HL-60/S4 treated with phorbol 12-myristate 13-acetate at 8.2 ng/mL for 4 days and 3 days (cell line): ENCODE data around the gene TBX3.

Experiments
- in situ Hi-C: fragments of 300-500 bp; cut with MboI; formaldehyde crosslinking; loops from 2 replicates; pipeline ENCODE4 v1.15.0; 2022; ENCODE audit warnings: low sequenced_read_pairs

The TBX3 gene

GRCh38 chr12:114669401-114670290 lies 14.3 kb downstream of the TBX3 start:
- in situ Hi-C loops, result loop anchor here (25.0 kb wide), 1 partner anchor 1243 kb away; no protein-coding TSS in a partner anchor

DNA sequence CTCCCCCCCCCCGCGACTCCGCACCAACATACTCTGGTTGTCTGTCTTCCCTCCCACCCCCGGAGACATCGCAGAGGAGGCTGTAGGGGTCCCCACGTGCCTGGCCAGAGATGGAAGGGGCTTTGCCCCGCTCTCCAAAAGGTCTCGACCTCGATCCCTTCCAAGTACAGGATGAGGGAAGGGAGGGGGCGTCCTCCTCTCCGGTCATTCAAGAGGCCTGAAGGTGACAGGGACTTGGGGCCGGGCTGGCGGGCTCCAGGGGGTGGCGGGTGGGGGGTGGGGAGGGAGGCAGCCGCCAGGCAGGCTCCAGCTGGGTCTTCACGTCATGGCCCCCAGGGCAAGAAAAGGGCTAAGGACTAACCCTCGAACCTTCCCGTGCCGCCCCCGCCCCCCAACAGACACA lies 15.1 kb downstream of the TBX3 start:
- in situ Hi-C loops, result loop anchor here (25.0 kb wide), 1 partner anchor 1243 kb away; no protein-coding TSS in a partner anchor

GRCh38 chr12:114668151-114668885 lies 15.7 kb downstream of the TBX3 start:
- in situ Hi-C loops, result loop anchor here (25.0 kb wide), 1 partner anchor 1244 kb away; no protein-coding TSS in a partner anchor

DNA sequence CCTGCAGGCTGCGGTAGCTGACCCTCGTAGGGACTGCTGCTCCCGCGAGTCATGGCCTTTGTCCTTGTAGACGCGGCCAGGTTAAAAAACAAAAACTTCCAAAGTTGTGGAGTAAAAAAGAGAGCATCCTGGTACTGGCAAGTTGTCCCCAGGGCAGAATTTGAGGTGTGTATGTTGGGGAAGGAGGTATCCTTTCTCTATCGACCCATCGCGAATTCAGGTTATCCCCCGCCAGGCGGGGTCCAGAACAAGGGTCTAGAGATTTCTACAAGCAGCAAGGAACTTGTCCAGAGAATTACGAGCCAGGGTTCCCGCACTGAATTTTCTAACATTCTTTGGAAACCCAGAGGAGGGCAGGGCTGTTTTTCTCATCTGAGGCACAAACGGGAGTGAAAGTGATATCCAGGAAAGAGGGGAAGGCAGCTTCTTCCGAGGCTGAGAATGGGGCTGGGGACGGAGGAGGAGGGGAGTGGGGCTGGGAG lies 16.3 kb downstream of the TBX3 start:
- in situ Hi-C loops, result loop anchor here (25.0 kb wide), 1 partner anchor 1245 kb away; no protein-coding TSS in a partner anchor

DNA sequence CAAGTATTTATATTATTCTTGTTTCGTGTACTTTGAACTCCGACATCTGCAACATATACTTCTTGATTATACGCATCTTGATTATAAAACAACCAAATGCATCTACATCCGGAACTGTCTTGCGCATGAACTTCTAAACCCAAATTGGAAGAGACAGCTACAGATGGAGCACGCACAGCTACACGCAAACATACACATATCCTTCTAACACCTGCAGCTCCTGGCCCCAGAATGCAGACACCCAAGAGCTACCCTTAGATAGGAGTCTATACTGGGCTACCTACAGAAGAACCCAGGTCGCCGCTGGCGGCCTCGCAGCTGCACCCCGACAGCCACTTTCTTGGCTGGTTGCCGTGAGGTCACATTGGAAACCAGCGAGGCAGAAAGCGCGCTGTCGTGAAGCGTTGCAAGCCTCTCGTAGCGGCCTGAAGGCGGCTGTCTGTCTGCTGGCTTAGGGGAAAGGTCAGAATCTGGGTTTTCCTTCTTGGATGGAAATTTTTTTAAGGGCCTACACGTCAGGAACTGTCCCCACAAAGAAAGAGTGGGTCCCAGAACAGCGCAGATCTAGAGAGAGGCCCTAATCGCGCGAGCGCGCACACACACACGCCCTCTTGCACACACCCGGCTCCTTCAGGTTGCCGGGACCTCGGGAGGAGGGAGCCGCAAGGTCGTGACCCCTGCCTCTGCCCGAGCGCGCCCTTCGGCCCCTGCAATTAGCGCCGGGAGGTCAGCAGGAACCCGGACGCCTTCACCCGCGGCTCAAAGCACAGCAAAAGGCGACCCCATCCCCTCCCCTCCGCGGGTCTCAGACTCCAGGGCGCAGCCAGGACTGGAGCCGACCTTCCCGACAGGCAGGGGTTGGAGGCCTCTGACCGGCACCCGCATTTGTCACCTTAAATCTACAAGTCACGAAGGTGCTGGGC lies 17.0 kb downstream of the TBX3 start:
- in situ Hi-C loops, result loop anchor here (25.0 kb wide), 1 partner anchor 1245 kb away; no protein-coding TSS in a partner anchor

- in situ Hi-C loops, result loop anchor here (25.0 kb wide), 1 partner anchor 1247 kb away; no protein-coding TSS in a partner anchor
Measured at GRCh38 chr12:114665411-114666260, 18.3 kb downstream of the TBX3 start.

- in situ Hi-C loops, result loop anchor here (25.0 kb wide), 1 partner anchor 1248 kb away; no protein-coding TSS in a partner anchor
Measured at GRCh38 chr12:114664651-114665320, 19.2 kb downstream of the TBX3 start.

GRCh38 chr12:114662512-114663177 lies 21.3 kb downstream of the TBX3 start:
- in situ Hi-C loops, result loop anchor here (25.0 kb wide), 1 partner anchor 1250 kb away; no protein-coding TSS in a partner anchor

- in situ Hi-C loops, result loop anchor here (25.0 kb wide), 1 partner anchor 1251 kb away; no protein-coding TSS in a partner anchor
Measured at GRCh38 chr12:114661245-114661644, 22.7 kb downstream of the TBX3 start.

GRCh38 chr12:114659084-114659483 lies 24.9 kb downstream of the TBX3 start:
- in situ Hi-C loops, result loop anchor here (25.0 kb wide), 1 partner anchor 1253 kb away; no protein-coding TSS in a partner anchor

GRCh38 chr12:114658002-114658441 lies 26.0 kb downstream of the TBX3 start:
- in situ Hi-C loops, result loop anchor here (25.0 kb wide), 1 partner anchor 1254 kb away; no protein-coding TSS in a partner anchor

- in situ Hi-C loops, result loop anchor here (25.0 kb wide), 1 partner anchor 1255 kb away; no protein-coding TSS in a partner anchor
Measured at GRCh38 chr12:114657597-114657920, 26.4 kb downstream of the TBX3 start.

GRCh38 chr12:114656906-114657596 lies 26.9 kb downstream of the TBX3 start:
- in situ Hi-C loops, result loop anchor here (25.0 kb wide), 1 partner anchor 1255 kb away; no protein-coding TSS in a partner anchor

DNA sequence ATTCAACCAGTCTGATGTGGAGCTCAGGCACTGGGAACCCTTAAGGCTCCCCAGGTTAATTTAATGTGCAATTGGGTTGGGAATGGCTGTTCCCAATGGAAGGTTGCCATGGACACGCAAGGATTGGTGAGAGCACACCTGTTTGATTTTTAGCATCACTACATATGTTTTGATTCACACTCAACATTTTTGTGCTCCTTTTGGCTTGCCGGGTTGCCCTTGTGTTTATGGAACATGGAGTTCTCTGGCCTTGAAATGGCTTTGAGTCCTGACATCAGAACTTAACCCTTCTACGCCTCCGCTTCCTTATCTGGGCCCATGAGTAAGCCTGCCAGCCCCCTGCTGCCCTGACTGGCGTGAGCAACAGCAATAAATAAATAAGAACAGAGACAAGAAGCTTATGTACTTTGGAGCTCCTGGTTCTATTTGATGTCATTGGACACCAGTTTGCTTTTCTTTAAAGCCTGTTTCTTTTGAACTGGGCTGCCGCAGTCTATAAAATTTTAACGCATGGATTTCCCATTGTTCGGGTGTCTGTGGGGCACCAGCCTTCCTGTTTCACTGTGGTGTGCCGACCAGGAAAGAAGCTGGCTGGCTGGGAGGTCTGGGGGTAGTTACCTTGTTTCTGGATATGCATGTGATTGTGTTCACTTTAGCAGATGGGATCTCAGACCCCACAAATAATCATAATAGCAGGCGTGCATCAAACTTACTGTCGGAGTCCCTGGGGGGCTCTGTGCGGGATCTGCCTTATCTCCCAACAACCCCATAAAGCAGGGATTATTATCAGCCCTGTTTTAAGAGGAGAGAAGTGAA lies 27.8 kb downstream of the TBX3 start:
- in situ Hi-C loops, result loop anchor here (25.0 kb wide), 1 partner anchor 1256 kb away; no protein-coding TSS in a partner anchor

DNA sequence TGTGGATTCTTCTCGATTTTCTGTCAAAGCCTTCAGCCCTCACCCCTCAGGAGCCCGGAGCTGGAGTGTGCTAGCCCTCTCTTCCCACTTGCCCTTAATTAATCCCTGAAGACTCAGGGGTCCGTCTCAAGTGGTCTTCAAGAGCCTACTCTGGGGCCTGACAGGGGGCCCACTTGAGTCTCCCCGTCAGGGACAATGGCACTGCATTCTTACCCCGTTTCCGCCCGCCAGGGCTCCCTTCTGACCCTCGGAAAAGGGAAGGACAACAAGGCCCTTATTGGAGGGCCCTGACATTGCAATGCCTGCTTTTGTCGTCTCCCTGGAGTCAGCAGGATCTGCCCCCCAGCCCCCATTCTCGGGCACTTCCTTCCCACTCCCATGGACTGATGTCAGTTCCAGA lies 34.4 kb downstream of the TBX3 start:
- in situ Hi-C loops, result no loop called here

DNA sequence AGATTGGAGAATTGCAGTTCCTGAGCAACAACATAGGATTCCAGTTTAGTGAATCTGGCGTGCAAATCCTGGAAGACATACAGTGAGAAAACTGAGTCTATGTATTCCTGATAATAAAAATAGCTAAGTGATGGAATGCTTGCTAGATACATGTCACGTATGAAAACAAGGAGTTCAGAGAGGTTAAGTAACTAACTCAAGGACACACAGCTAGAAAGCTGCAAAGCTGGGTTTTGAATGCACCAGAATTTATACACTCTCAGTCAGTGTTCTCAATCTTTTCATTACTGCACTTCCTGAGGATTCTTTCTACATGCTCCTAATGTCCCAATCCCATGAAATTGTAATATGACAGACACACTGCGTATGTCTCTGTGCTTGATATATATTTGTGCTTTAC lies 35.3 kb downstream of the TBX3 start:
- in situ Hi-C loops, result no loop called here
